ENCODE data around the gene ATF7IP2. TPM values are rescaled to one million over a fixed set of nuclear protein-coding genes. Genes with fewer than 3 reads are reported as not detected.

ATF7IP2 gene
- total and polyA plus RNA-seq, 2 of the 13 experiments (the other 11 are each of a cell fraction or from before 2014, with no cell fraction given), result 117 to 217 TPM

- no peak for TF ChIP-seq SMARCC2 (IDR thresholded peaks at IDR 0.05)
- no peak for TF ChIP-seq ZBTB42 (CRISPR knock-in tag; IDR thresholded peaks at IDR 0.05)
- TF ChIP-seq ZNF414 (CRISPR knock-in tag; IDR thresholded peaks at IDR 0.05), result no peak
- TF ChIP-seq MAF1 (CRISPR knock-in tag; IDR thresholded peaks at IDR 0.05; ENCODE audit: borderline replicate concordance), result no peak; the same call in 1 of the 2 replicates
- peak; percentile 27; the same call in 1 of the 2 replicates for TF ChIP-seq ZNF687 (CRISPR knock-in tag; IDR thresholded peaks at IDR 0.05)
- TF ChIP-seq THAP8 (CRISPR knock-in tag; IDR thresholded peaks at IDR 0.05; ENCODE audit: borderline replicate concordance), result no peak
- TF ChIP-seq ELF4 (CRISPR knock-in tag; IDR thresholded peaks at IDR 0.05; ENCODE audit: borderline replicate concordance), result no peak
- TF ChIP-seq MEF2D (CRISPR knock-in tag; IDR thresholded peaks at IDR 0.05), result peak; percentile 40; the same call in 1 of the 2 replicates
- peak; percentile 84 for TF ChIP-seq ZNF572 (CRISPR knock-in tag; IDR thresholded peaks at IDR 0.05)
- no peak for TF ChIP-seq NFATC3 (CRISPR knock-in tag; IDR thresholded peaks at IDR 0.05)
- TF ChIP-seq SATB2 (CRISPR knock-in tag; IDR thresholded peaks at IDR 0.05), result no peak; the same call in 1 of the 2 replicates
- no peak for TF ChIP-seq EZH2 (conservative IDR thresholded peaks at IDR 0.05; ENCODE audit: low read depth, low read length)
- no peak for TF ChIP-seq MYPOP (CRISPR knock-in tag; IDR thresholded peaks at IDR 0.05)
- no peak for TF ChIP-seq FOXA1 (IDR thresholded peaks at IDR 0.05)
- peak; percentile 28; the same call in 1 of the 2 replicates for TF ChIP-seq FOXA1 (CRISPR knock-in tag; IDR thresholded peaks at IDR 0.05)
- peak in 1 of 2 experiments; percentile 46; a peak in 2 of 4 replicates for TF ChIP-seq EP300 (IDR thresholded peaks at IDR 0.05; ENCODE audit: low read depth in 2 of 2, low read length in 2 of 2)
- peak; percentile 54; the same call in 1 of the 2 replicates for TF ChIP-seq EP300 (CRISPR knock-in tag; IDR thresholded peaks at IDR 0.05; ENCODE audit: borderline replicate concordance)
- no peak for TF ChIP-seq MNT (IDR thresholded peaks at IDR 0.05)
- TF ChIP-seq REPIN1 (CRISPR knock-in tag; IDR thresholded peaks at IDR 0.05; ENCODE audit: borderline replicate concordance, low read depth), result no peak
- no peak for TF ChIP-seq CHCHD3 (CRISPR knock-in tag; IDR thresholded peaks at IDR 0.05)
- TF ChIP-seq IRF2 (CRISPR knock-in tag; IDR thresholded peaks at IDR 0.05), result 0 out of 2 replicates have a peak, but pooled peaks have one; percentile 14
- no peak for TF ChIP-seq ZNF30 (CRISPR knock-in tag; IDR thresholded peaks at IDR 0.05)
- TF ChIP-seq ETV5 (CRISPR knock-in tag; IDR thresholded peaks at IDR 0.05; ENCODE audit: borderline replicate concordance), result peak; percentile 89
Observed at GRCh38 chr16:10405386-10405939, 19.6 kb downstream of the ATF7IP2 start (continued).
